HCT116 (cell line): ENCODE results near the gene RNF152. TPM values are rescaled to one million over a fixed set of nuclear protein-coding genes. Genes with fewer than 3 reads are reported as not detected.

ENCODE experiments used
- ATAC-seq: fragments of 200-7000 bp; cut with Tn5 transposase; 2 replicates; pipeline ENCODE4 v1.9.1; 2020; ENCODE audit warnings: mild to moderate bottlenecking, moderate library complexity
- BruUV-seq: library from RNA; stranded (reverse); fragments of 400-500 nt; replicated peaks from 2 replicates; lab custom pipeline; 2021; lab: Mats Ljungman, UMichigan
- CTCF ChIA-PET: fragments of 300-600 bp; sonication (Branson Sonifier 250); formaldehyde crosslinking; loops from one replicate; lab custom pipeline; 2021; ENCODE audit warnings: antibody characterized with exemption; lab: Charles Lee
- POLR2A ChIA-PET: fragments of 300-600, 350-600 bp; sonication (Branson Sonifier 250); formaldehyde crosslinking; loops from one replicate; lab custom pipeline; 2021; ENCODE audit warnings: antibody characterized with exemption; lab: Charles Lee
- RAD21 ChIA-PET, 2 experiments: fragments of 300-600 bp; sonication (Branson Sonifier 250); formaldehyde crosslinking; loops; one replicate each; lab custom pipeline; 2023; ENCODE audit warnings: low total read pairs in 2 of 2; ENCODE audit not compliant: uncharacterized antibody in 2 of 2, unreplicated experiment in 2 of 2, low non-redundant PET in 1 of 2; lab: Charles Lee
- DNase-seq: peaks from one replicate; pipeline ENCODE4 v3.0.0-alpha.2; 2010; ENCODE audit warnings: low read depth, low spot score
- H2AFZ ChIP-seq: fragments of 200-600 bp; shearing (Covaris generic), sonication (generic); 2 replicates; pipeline ENCODE4 v1.6.1; 2017; ENCODE audit warnings: low read depth, mixed run types, mixed read lengths, antibody characterized with exemption, low read length; ENCODE audit not compliant: poor library complexity, severe bottlenecking
- H3K27ac ChIP-seq: 2 replicates; pipeline ENCODE4 v1.5.1; 2012; ENCODE audit warnings: low read depth, low read length
- H3K27me3 ChIP-seq: fragments of 200-600 bp; sonication (generic); 2 replicates; pipeline ENCODE4 v1.6.1; 2016; ENCODE audit warnings: mixed run types, low read length, mixed read lengths; ENCODE audit not compliant: insufficient read depth
- H3K36me3 ChIP-seq, 2 experiments: fragments of 200-500 bp in 1 of 2; fragments of 200-600 bp in 1 of 2; sonication (Bioruptor generic) in 1 of 2; sonication (generic) in 1 of 2; 2 replicates each; pipeline versions ENCODE4 v1.5.1 to v1.6.1; 2014 to 2016; ENCODE audit warnings: low read length in 2 of 2, inconsistent platforms in 1 of 2, mixed read lengths in 1 of 2, mixed run types in 1 of 2; ENCODE audit not compliant: insufficient read depth in 2 of 2, control insufficient read depth in 1 of 2
- H3K4me1 ChIP-seq, 2 experiments: fragments of 200-600 bp in 1 of 2; sonication (generic) in 1 of 2; 2 replicates each; pipeline versions ENCODE4 v1.5.1 to v1.6.1; 2012 to 2017; ENCODE audit warnings: low read length in 2 of 2, inconsistent platforms in 1 of 2, mild to moderate bottlenecking in 1 of 2, mixed read lengths in 1 of 2, mixed run types in 1 of 2, moderate library complexity in 1 of 2; ENCODE audit not compliant: insufficient read depth in 2 of 2, control insufficient read depth in 1 of 2
- H3K4me2 ChIP-seq: fragments of 200-600 bp; sonication (generic); 2 replicates; pipeline ENCODE4 v1.6.1; 2017; ENCODE audit warnings: mixed run types, low read length, mixed read lengths
- H3K4me3 ChIP-seq, 2 experiments: fragments of 200-600 bp in 1 of 2; sonication (generic) in 1 of 2; replicated peaks in 1 of 2; 2 replicates each; pipeline ENCODE4 v1.5.1; 2011 to 2016; ENCODE audit warnings: low read length in 2 of 2, control low read depth in 1 of 2, low read depth in 1 of 2, mild to moderate bottlenecking in 1 of 2, mixed read lengths in 1 of 2, mixed run types in 1 of 2
- H3K79me2 ChIP-seq: fragments of 200-600 bp; sonication (generic); 2 replicates; pipeline ENCODE4 v1.6.1; 2017; ENCODE audit warnings: mild to moderate bottlenecking, mixed run types, low read length, moderate library complexity, mixed read lengths; ENCODE audit not compliant: insufficient read depth
- H3K9ac ChIP-seq: fragments of 200-600 bp; sonication (generic); 2 replicates; pipeline ENCODE4 v1.6.1; 2016; ENCODE audit warnings: low read length, mixed read lengths
- H3K9me2 ChIP-seq: fragments of 200-600 bp; sonication (generic), shearing (Covaris generic); 2 replicates; pipeline ENCODE4 v1.6.1; 2017; ENCODE audit warnings: mixed run types, mild to moderate bottlenecking, moderate library complexity; ENCODE audit not compliant: insufficient read depth
- H3K9me3 ChIP-seq, 2 experiments: fragments of 200-500 bp in 1 of 2; fragments of 200-600 bp in 1 of 2; sonication (Bioruptor generic) in 1 of 2; sonication (generic) in 1 of 2; 2 replicates each; pipeline ENCODE4 v1.6.1; 2014 to 2017; ENCODE audit warnings: low read length in 2 of 2, mixed read lengths in 2 of 2, inconsistent platforms in 1 of 2, low read depth in 1 of 2, mild to moderate bottlenecking in 1 of 2, mixed run types in 1 of 2, moderate library complexity in 1 of 2; ENCODE audit not compliant: control insufficient read depth in 1 of 2, insufficient read depth in 1 of 2
- H4K20me1 ChIP-seq: fragments of 200-600 bp; sonication (generic), shearing (Covaris generic); 2 replicates; pipeline ENCODE4 v1.6.1; 2017; ENCODE audit warnings: mixed run types, mild to moderate bottlenecking, moderate library complexity; ENCODE audit not compliant: insufficient read depth
- ATF3 ChIP-seq: IDR thresholded peaks from 2 replicates; pipeline ENCODE4 v1.6.1; 2012
- CBX3 ChIP-seq: IDR thresholded peaks from 2 replicates; pipeline ENCODE4 v1.6.1; 2012; ENCODE audit warnings: low read depth
- CTCF ChIP-seq, 3 experiments: fragments of 200-600 bp in 1 of 3; sonication (generic) in 1 of 3; IDR thresholded peaks in 2 of 3; conservative IDR thresholded peaks in 1 of 3; 2 replicates each; pipeline ENCODE4 v1.5.1; 2012 to 2017; ENCODE audit warnings: low read depth in 2 of 3, low read length in 2 of 3, antibody characterized with exemption in 1 of 3, borderline replicate concordance in 1 of 3, control low read depth in 1 of 3, mild to moderate bottlenecking in 1 of 3, mixed read lengths in 1 of 3, mixed run types in 1 of 3, moderate library complexity in 1 of 3; ENCODE audit not compliant: insufficient read depth in 1 of 3
- EGR1 ChIP-seq: IDR thresholded peaks from 2 replicates; pipeline ENCODE4 v1.6.1; 2012; ENCODE audit warnings: low read depth
- ELF1 ChIP-seq: IDR thresholded peaks from 2 replicates; pipeline ENCODE4 v1.6.1; 2012; ENCODE audit warnings: low read depth, borderline replicate concordance
- EZH2phosphoT487 ChIP-seq: fragments of 200-600 bp; IDR thresholded peaks from 2 replicates; pipeline ENCODE4 v1.6.1; 2018; ENCODE audit warnings: antibody characterized with exemption, borderline replicate concordance
- MAX ChIP-seq: IDR thresholded peaks from 2 replicates; pipeline ENCODE4 v1.6.1; 2012
- REST ChIP-seq: IDR thresholded peaks from 2 replicates; pipeline ENCODE4 v1.6.1; 2012; ENCODE audit warnings: low read depth
- SIN3A ChIP-seq: IDR thresholded peaks from 2 replicates; pipeline ENCODE4 v1.6.1; 2012; ENCODE audit warnings: low read depth
- SRF ChIP-seq: IDR thresholded peaks from 2 replicates; pipeline ENCODE4 v1.6.1; 2012; ENCODE audit warnings: low read depth
- TCF7L2 ChIP-seq: IDR thresholded peaks from 2 replicates; pipeline ENCODE4 v1.7.0; 2011; ENCODE audit warnings: borderline replicate concordance, inconsistent platforms; ENCODE audit not compliant: insufficient read depth, insufficient read length; ENCODE audit errors: extremely low read depth
- ZNF274 ChIP-seq: fragments of 200-500 bp; sonication (Bioruptor generic); IDR thresholded peaks from 2 replicates; pipeline ENCODE4 v1.6.1; 2014; ENCODE audit warnings: mild to moderate bottlenecking, low read depth, low read length, inconsistent platforms
- intact Hi-C: fragments of 100-400 bp; cut with micrococcal nuclease; formaldehyde crosslinking; loops from 2 replicates; pipeline ENCODE4 v1.10.0; 2022
- total RNA-seq: library from RNA; stranded (reverse); gene quantifications from one replicate; pipeline ENCODE4 v1.2.1, GENCODE V29; 2021; ENCODE audit not compliant: unreplicated experiment

RNF152 gene
- total RNA-seq, 1 experiment from 2014 or later = 0.47 TPM

GRCh38 chr18:61797696-61798590 lies 94.9 kb downstream of the RNF152 start:
- TF ChIP-seq ELF1 = no peak
- no peak for TF ChIP-seq EGR1
- TF ChIP-seq SIN3A = no peak
- no peak for TF ChIP-seq ZNF274
- no peak for TF ChIP-seq MAX
- TF ChIP-seq CBX3 = no peak
- Histone ChIP-seq H4K20me1 (no peaks in the 10 kb centered on the region), H3K4me2 (no peak overlapping the region), H3K9me3 (no peaks in the 10 kb centered on the region), H3K9ac (no peak overlapping the region), H3K36me3 (no peaks in the 10 kb centered on the region), H3K4me1 (no peaks in the 10 kb centered on the region), H3K79me2 (no peaks in the 10 kb centered on the region), H3K9me2 (no peaks in the 10 kb centered on the region), H2AFZ (no peak overlapping the region), H3K4me3 (no peak overlapping the region), H3K27me3 (peaks cover 27% of the 10 kb centered on the region), H3K27ac (no peak overlapping the region)
- RAD21 ChIA-PET = no interaction called here
- intact Hi-C loops = no loop called here
- POLR2A ChIA-PET = no interaction called here
- DNase-seq = no peak
- BruUV-seq = no TSS peak
- no peak for ATAC-seq
- CTCF ChIA-PET = no interaction called here

- Histone ChIP-seq H3K4me3 (no peak overlapping the region), H3K9me3 (no peaks in the 10 kb centered on the region), H3K4me1 (no peaks in the 10 kb centered on the region), H2AFZ (no peak overlapping the region), H3K9me2 (no peaks in the 10 kb centered on the region), H3K27me3 (0 out of 2 replicates have a peak, but pooled peaks cover 10% of the 10 kb centered on the region), H3K4me2 (no peak overlapping the region), H3K27ac (no peak overlapping the region), H3K9ac (no peak overlapping the region), H3K36me3 (no peaks in the 10 kb centered on the region), H3K79me2 (no peaks in the 10 kb centered on the region), H4K20me1 (no peaks in the 10 kb centered on the region)
- ChIA-PET CTCF (interaction anchor here (1.0 kb wide), 1 partner anchor 9 kb away, joined by 3 read pairs; no protein-coding TSS in a partner anchor), POLR2A (no interaction called here), RAD21 (no interaction called here)
- BruUV-seq = no TSS peak
- intact Hi-C loops = no loop called here
- DNase-seq (no peak), ATAC-seq (no peak)
- TF ChIP-seq CBX3 = no peak
- TF ChIP-seq ATF3 = no peak
- no peak for TF ChIP-seq TCF7L2
- no peak for TF ChIP-seq EZH2phosphoT487
- no peak for TF ChIP-seq CTCF (IDR thresholded peaks at IDR 0.05 in 2 of 3, conservative IDR thresholded peaks at IDR 0.05 in 1 of 3; ENCODE audit: borderline replicate concordance in 1 of 3, insufficient read depth in 1 of 3, low read depth in 2 of 3, low read length in 2 of 3)
- no peak for TF ChIP-seq SIN3A
- TF ChIP-seq SRF = no peak
- TF ChIP-seq MAX = no peak
- TF ChIP-seq ELF1 = no peak
- TF ChIP-seq REST = no peak
Observed at GRCh38 chr18:61791031-61791430, 101.8 kb downstream of the RNF152 start.
